Hepatocyte (in vitro differentiated cells): ENCODE measurements around the gene BIVM.

Experiments
- CTCF ChIP-seq: fragments of 200-600 bp; sonication (generic); IDR thresholded peaks from 2 replicates; pipeline ENCODE4 v1.5.1; 2016; ENCODE audit warnings: antibody characterized with exemption, mild to moderate bottlenecking; ENCODE audit not compliant: poor library complexity
- EZH2 ChIP-seq: fragments of 200-600 bp; sonication (generic); IDR thresholded peaks from 2 replicates; pipeline ENCODE4 v1.6.1; 2016; ENCODE audit warnings: antibody characterized with exemption, mild to moderate bottlenecking, borderline replicate concordance
- EZH2phosphoT487 ChIP-seq: fragments of 200-600 bp; sonication (generic); IDR thresholded peaks from one replicate; pipeline ENCODE4 v1.6.1; 2018; ENCODE audit warnings: antibody characterized with exemption, mild to moderate bottlenecking, low read depth, moderate library complexity; ENCODE audit not compliant: unreplicated experiment, severe bottlenecking

GRCh38 chr13:102774591-102775520 lies 24.1 kb upstream of the BIVM start:
- TF ChIP-seq CTCF (no peak), EZH2 (no peak), EZH2phosphoT487 (no peak)
